TTC549 (cell line): ENCODE results near the gene TTLL3.

Source experiments
- FAIRE-seq: peaks from 2 replicates; lab custom pipeline; 2012; peaks lifted over from hg19 to GRCh38; lab: Jason Lieb, UNC

Gene TTLL3

DNA sequence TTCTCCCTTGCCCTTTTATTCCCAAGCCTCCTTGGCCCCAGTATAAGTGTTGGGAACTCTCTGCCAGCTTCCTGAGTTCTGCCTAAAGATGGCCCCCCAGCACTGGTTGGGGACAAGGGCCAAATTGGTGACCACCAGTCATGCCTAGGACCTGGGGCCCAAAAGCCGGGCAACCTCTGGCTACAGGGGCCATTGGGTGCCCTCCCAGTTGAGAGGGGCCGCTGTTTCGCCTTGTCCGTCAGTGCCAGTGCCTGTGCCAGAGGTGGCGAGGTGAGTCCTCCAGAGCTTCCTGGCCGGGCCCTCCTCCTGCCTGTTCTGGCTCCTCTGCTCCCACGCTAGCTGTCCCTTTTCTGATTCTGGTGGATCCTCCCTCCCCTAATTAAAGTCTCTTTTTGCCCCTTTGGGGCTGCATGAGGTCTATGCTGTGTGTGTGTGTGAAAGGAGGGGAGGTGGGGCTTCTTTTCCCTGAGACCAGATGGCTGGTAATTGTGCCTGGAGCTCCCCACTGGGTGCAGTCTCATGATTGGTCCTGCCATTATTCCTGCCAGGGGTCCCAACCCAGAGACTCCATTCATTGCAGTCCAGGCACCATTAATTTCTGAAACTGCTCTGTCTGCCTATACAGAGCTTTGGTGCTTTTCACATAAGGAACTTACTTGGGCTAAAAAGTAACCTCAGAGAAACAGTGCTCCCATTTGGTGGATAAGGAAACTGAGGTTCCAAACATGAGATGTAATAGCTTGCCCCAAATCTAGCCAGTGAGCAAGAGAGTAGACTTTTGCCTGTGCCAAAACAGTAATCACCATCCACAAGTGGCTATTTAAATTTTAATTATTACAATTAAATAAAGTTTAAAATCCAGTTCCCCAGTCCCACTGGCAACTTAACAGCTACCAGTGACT, 3.1 kb upstream of the TTLL3 start:
- FAIRE-seq, result no peak

DNA sequence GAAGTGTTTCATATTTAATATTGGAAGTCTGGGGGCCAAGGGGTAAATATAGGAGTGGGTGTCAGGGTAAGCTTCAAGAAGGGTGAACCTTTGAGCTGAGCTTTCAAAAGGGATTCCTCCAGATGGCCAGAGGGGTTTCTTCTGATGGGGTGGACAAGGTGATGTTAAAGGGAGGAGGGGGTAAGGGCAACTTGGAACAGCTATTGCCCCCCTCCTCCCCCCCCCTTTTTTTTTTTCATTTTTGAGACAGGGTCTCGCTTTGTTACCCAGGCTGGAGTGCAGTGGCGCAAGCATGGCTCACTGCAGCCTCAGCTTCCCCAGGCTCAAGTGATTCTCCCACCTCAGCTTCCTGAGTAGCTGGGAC, 2.1 kb upstream of the TTLL3 start:
- no peak for FAIRE-seq

DNA sequence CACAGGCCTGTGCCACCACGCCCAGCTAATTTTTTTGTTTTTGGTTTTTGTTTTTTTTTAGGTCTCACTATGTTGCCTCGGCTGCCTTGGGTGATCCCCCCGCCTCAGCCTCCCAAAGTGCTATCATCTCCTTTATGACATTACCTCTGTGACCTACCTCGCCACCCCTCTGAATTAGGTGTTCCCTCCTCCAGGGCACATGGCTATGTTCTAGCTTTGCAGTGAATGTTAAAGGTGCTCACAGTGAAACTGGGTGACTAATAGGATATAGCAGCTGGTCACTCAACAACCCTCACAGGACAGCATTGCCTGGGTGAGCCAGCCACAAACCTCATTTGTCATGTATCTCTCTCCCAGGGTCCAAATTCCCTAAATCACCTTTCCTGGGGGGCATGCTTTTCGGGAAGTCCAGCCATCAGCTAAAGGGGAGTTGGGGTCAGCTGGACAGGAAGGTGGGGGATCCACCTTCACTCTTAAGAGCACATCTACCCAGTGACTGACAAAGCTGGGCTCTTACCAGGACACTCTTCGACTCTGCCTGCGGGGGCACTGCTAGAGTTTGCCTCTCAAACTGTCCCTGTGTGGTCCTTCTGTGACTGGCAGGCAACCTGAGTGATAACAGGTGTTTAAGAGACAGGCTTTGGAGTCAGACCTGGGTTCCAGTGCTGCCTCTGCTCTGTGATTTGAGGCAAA, 1.6 kb upstream of the TTLL3 start:
- no peak for FAIRE-seq

DNA sequence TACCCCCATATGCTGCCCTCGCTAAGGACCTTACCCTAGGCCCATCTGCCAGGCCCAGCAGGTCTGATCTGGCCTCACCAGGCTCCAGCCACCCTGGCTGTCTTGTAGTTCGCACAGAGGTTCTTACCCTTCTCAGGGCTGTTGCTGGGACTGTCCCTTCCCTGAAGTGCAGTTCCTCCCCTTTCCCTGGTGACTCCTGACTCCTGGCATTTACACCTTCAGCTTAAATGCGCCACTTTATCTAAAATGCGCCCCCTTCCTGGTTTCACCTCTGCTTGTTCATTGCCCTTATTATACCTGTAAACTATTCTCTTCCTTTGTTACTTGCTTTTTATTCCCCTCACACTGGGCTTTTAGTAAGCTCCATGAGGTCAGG, 835 bp upstream of the TTLL3 start:
- FAIRE-seq, result no peak

DNA sequence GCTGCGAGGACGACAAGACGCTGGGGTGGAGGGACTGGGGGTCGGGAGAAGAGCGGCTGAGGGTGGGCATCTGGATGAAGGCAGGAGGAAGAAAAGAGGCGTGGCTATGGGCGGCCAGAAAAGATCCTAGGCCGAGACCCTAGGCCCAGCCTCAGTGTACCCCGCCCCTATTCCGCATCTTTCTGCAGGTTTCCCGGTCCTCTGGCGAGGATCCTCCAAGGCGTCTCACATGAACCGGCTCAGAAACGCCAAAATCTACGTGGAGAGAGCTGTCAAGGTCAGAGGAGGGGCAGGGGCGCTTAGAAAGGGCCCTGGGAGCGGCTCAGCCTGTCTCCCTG, 340 bp downstream of the TTLL3 start:
- FAIRE-seq, result no peak

DNA sequence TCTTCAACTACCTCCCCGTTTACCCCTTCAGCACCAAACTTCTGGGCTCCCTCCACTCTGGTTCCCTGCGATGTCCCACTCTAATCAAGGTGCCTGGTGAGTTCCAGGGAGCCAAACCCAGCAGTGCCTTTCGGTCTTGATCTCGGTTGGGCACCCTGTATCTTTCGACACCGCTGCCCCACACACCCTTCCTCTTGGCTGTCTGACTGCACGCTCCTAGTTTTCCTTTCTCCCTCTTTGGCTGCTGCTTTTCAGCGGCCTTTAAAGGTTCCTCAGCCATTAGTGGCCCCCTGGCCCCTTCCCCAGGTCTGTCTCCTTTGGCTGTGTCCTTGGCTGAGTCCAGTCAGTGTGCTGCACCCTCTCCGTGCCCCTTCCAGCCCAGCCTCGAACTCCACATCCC, 784 bp downstream of the TTLL3 start:
- FAIRE-seq, result no peak

DNA sequence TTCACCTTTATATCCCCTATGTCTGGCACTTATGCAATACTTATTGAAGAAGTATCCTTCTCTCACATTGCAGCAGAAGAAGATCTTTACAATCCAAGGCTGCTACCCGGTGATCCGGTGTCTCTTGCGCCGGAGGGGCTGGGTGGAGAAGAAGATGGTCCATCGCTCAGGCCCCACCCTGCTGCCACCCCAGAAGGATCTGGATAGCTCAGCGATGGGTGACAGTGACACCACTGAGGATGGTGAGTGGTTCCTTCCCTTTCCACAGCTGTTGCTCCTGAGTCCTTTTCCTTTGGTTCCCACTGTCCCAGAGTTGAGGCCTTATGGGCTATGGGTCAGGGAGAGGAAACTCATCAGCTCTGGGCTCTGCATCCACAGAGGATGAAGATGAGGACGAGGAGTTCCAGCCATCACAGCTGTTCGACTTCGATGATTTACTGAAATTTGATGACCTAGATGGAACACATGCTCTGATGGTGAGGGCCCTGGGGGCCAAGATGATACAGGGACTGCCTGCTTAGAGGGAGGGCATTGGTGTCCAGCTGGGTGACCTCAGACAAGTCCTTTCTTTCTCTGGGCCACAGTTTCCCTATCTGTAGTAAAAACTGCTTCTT, 2.9 kb downstream of the TTLL3 start:
- FAIRE-seq, result no peak

DNA sequence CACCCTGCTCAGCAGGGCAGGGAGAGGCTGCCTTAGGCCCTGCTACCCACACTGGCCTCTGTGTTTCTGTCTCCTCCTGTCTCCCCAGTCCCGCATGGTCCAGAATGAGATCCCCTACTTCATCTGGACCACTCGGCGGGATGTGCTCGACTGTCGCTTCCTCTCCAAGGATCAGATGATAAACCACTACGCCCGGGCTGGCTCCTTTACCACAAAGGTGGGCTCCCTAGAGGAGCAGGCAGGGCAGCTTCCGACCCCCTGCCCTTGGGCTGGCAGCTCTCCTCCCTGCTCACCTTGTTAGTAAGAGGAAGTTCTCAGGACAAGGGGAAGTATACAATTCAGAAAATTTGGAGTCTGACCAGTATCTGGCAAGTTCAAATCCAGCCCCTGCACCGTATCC, 5.9 kb downstream of the TTLL3 start:
- FAIRE-seq, result no peak

DNA sequence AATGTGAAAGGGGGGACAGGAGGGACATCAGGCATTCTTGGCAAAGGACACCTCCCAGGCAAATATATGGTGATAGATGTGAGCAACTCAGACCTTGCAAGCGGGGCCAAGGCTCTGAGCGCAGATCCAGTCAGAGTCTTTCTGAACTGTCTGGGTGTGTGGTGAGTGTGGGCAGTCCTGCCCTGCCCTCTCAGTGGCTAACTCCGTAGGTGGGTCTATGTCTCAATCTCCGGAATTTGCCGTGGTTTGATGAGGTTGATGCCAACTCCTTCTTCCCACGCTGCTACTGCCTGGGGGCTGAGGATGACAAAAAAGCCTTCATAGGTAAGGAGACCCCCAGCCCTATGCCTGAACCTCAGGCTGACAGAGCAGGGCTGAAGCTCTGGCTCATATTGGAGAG, 7.4 kb downstream of the TTLL3 start:
- FAIRE-seq, result no peak

DNA sequence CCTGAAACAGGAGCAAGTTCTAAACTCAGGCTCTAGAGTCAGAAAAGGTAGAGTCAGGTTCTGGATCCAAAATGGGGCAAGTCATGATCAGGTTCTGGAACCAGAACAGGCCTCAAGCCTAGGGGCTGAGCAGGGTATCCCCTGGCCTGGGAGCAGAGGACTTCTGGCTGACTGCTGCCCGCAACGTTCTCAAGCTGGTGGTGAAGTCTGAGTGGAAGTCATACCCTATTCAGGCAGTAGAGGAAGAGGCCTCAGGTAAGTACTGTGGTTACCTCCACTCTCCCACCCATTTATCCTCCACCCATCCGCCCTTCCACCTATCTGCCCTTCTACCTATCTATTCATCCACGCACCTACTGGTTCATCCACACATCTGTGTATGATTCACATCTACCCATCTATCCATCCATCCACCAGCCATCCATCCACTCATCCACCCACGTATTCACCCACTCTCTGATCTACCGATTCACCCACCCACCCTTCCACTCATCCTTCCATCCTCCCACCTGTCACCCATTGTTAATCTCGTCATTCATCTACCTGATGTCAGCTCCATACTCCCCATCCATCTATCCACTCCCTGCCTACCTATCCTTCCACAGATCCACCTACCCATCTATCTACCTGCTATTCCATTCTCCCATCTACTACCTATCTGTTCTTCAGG, 8.7 kb downstream of the TTLL3 start:
- no peak for FAIRE-seq

DNA sequence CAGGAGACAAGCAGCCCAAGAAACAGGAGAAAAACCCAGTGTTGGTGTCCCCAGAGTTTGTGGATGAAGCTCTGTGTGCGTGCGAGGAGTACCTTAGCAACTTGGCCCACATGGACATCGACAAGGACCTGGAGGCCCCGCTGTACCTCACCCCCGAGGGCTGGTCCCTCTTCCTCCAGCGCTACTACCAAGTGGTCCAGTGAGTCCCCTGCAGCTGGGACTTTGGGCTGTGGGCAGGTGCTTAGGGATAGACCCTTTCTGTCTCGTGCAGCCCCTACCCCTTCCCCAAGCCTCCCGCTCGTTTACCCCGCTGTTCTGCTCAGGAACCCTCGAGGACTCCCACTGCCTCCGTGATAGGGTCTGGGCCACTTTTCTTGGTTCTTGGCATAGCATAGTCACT, 10.5 kb downstream of the TTLL3 start:
- FAIRE-seq, result no peak

DNA sequence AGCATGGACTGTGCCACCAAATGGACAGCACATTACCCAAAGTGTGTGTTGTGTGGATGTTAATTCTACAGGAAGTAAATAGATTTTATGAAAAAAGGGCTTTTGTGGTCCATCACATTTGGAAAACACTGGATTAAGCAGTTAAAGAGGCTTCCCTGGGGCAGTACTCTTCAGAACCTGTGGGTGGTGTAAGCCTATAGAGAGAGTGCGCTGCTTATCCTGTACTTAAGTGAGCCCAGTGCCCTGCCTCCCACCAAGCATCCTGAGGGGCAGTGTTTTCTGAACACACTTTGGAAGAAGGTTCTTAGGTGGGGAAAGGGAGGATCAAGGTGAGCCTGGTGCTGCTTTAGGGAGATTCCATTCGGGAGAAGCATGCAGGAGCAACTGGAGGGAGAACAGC, 10.9 kb downstream of the TTLL3 start:
- no peak for FAIRE-seq

DNA sequence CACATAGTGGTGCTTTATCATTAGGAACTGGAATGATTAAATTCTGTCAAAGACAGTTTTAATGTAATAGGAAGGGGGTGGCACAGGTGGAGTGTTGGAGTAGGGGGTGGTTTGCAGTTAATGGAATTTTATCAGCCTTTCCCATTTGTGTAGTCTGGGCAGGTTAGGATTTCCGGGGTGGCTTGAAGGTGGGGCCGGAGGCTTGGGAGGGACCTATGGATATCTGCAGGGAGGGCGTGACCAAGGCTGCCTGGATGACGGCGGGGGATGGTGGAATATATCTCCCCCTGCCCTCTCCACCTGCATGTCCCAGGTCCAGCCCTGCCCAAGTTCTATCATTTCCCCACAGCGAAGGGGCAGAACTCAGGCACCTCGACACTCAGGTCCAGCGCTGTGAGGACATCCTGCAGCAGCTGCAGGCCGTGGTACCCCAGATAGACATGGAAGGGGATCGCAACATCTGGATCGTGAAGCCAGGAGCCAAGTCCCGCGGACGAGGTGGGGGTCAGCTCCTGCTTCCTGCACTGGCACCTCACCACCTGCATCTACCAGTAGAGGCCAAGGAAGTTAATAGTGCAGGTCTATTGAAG, 15.5 kb downstream of the TTLL3 start:
- no peak for FAIRE-seq

DNA sequence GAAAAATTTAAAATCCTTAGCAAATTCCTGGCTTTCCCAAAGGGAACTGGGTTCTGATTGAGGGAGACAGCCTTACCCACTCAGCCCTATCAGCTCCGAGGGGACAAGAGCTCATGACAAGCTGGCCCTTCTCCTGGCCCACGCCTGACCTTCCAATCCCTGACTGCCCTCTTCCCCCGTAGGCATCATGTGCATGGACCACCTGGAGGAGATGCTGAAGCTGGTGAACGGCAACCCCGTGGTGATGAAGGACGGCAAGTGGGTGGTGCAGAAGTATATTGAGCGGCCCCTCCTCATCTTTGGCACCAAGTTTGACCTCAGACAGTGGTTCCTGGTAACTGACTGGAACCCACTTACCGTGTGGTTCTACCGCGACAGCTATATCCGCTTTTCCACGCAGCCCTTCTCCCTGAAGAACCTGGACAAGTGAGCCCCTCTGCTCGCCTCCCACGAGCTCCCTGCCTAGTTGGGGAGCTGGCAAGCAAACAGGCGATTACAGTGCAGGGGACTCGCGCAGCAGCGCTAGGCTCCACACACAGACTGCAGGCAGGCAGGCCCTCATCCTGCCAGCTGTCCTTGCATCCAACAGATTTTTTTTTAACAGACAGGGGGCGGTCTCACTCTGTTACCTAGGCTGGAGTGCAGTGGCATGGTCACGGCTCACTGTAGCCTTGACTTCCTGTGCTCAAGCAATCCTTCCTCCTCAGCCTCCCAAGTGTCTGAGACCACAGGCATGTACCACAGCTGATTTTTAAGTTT, 16.9 kb downstream of the TTLL3 start:
- FAIRE-seq, result no peak

DNA sequence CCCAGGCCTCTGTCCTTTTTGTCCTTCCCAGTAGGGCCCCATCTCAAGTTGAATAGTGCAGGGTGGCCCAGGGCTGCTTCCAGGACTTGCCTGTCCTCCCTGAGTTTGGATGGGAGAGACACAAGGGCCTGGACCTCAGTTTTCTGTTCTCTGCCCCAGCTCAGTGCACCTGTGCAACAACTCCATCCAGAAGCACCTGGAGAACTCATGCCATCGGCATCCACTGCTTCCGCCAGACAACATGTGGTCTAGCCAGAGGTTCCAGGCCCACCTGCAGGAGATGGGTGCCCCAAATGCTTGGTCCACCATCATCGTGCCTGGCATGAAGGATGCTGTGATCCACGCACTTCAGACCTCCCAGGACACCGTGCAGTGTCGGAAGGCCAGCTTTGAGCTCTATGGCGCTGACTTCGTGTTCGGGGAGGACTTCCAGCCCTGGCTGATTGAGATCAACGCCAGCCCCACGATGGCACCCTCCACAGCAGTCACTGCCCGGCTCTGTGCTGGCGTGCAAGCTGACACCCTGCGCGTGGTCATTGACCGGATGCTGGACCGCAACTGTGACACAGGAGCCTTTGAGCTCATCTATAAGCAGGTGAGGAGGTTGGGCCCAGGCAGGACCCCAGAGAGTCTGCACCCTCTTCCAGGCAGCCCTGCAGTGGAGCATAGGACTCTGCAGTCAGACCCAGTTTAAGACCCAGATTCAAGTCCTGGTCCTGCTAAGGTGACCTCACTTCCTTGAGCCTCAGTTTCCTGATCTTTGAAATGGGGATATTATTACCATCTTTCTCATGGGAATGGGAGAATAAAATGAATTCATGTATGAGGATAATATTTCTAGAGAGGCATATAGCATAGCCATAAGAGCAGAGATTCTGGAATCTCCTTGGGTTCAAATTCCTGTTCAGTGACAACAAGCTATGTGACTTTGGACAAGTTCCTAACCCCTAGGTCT, 19.0 kb downstream of the TTLL3 start:
- FAIRE-seq, result no peak

DNA sequence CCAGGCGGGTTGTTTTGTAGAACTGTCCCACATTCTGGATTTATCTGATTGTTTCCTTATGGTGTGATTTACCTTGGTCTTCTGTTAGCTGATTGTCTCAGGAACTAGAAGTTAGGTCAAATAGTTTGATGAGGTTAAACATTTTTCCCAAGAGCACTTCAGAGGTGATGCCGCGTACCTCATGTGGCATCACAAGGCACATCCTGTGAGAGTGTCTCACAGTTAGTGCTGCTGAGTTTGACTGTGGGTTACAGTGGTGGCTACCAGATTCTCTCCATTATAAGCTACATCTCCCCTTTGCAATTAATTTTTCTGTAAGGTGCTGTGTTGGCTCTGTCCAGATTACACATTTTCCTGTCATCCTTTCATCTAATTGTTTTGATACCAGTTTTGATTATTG, 21.2 kb downstream of the TTLL3 start:
- FAIRE-seq, result no peak

DNA sequence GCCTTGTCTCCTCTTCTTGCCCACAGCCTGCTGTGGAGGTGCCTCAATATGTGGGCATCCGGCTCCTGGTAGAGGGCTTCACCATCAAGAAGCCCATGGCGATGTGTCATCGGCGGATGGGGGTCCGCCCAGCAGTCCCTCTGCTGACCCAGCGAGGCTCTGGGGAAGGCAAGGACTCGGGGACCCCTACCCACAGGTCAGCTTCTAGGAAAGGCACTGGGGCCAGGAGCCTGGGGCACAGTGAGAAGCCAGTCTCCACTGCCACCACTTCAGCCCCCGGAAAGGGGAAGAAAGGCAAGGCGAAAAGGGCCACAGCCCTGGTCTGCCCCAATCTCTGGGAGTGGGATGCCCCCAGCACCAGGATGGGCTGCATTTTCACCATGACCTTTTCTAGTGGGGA, 23.0 kb downstream of the TTLL3 start:
- no peak for FAIRE-seq

DNA sequence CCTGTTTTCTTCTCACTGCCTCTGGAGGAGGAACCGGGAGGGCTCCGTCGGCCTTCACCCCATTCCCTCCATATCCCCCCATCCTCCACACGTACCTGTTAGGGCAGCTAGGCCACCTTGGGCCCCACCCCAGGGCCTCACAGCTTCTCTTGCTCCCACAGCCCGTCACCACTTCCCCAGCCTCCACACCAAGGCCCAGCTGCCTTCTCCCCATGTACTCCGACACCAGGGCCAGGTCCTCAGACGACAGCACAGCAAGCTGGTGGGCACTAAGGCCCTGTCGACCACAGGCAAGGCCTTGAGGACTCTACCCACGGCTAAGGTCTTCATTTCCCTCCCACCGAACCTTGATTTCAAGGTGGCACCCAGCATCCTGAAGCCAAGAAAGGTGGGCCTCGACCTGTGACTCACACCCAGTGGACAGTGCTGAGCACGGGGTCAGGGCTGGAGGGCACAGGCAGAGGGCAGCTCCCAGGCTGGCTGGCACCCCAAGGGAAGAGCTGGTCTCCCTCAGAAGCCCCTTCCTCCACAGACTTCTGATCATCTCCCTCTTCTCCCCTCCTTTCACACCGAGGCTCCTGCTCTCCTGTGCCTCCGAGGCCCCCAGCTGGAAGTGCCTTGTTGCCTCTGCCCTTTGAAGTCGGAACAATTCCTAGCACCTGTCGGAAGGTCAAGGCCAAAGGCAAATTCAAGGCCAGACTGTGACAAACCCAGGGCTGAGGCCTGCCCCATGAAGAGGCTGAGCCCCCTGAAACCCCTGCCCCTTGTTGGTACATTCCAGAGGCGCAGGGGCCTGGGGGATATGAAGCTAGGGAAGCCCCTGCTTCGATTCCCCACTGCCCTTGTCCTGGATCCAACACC, 24.7 kb downstream of the TTLL3 start:
- FAIRE-seq, result no peak

DNA sequence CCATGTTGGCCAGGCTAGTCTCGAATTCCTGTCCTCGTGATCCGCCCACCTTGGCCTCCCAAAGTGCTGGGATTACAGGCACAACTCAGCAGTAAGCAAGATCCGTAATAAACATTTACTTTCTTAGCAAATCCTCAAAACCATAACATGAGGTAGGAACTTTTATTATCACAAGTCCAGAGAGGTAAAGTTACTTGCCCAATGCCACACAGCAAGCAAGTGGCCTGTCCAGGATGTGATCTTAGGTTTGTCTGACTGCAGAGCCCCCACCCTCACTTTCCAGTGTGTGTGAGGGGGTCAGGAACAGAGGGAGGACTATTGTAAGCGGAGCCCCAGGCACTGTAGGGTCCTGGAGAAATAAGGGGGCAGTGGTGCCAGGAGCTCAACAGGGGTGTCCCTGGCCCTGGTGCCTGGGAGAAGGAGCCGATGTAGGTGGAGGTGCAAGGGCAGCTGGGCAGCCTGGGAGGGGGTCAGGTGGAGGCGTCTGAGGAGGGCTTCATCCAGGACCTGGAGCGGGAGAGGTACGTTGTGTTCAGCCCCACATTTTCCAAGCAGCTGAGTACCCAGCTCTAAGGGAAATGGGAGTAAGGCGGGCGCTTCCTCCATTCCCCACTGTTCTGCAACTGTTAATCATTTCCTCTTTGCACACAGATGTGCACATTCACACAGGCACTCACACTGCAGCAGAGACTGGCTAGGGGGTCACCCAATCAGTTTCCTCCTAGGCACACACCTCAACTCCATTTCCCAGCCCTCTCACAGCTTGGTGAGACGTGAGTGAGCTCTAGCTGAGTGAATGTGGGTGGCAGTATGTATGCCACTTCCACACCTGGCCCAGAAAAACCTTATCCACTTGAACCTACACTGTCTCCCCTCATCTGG, 27.9 kb downstream of the TTLL3 start:
- no peak for FAIRE-seq
